ENCODE measurements around the gene TRIP12.
"Not testable (repeated sequence)": the region's sequence is repeated elsewhere in the genome, so short reads cannot be mapped to it uniquely, and the experiment has no call there.

The TRIP12 gene

DNA sequence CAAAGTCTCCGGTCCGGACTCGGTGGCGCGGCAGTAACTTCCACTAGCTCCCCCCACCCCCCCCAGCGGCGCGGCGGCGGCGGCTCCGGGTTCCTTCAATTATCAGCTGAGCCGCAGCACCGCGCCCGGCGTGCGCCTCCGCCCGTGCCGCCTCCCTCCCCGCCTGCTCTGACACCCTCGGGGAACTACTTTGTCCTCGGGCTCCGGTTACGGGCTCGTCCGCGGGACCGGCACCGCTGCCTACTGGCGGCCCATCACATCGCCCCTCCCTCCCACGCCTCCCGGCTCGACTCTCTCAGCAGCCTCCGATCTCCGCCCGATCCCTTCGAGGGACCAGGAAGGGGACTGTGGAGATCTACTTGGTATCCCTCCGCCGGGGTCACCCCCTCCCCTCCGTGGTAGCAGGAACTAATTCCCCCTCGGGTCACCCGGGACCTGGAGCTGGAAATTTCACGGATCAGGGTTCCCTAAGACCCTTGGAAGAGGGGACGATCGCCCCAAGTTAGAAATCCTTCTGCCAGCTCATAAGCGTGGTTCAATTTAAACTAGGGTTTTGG is at the start of gene TRIP12:
TSS of gene TRIP12 (minus strand) at position 118 of the 557 bp plus-strand sequence. CDS start 41,930 bp downstream, outside the sequence.
- Histone ChIP-seq H3K9ac (ENCODE audit: low read length in 5 of 5) (peak within 1 kb of the TSS; percentile 30 to 99 (median 96)), H3K4me1 (ENCODE audit: control insufficient read depth in 5 of 5, insufficient read depth in 5 of 5, low read length in 5 of 5) (peaks cover 2 to 29% (median 24%) of the 10 kb centered on the region in 5 donors), H3K36me3 (ENCODE audit: control insufficient read depth in 5 of 5, insufficient read depth in 5 of 5, low read length in 5 of 5) (peaks cover 3 to 9% (median 6%) of the 10 kb centered on the region in 5 donors)

DNA sequence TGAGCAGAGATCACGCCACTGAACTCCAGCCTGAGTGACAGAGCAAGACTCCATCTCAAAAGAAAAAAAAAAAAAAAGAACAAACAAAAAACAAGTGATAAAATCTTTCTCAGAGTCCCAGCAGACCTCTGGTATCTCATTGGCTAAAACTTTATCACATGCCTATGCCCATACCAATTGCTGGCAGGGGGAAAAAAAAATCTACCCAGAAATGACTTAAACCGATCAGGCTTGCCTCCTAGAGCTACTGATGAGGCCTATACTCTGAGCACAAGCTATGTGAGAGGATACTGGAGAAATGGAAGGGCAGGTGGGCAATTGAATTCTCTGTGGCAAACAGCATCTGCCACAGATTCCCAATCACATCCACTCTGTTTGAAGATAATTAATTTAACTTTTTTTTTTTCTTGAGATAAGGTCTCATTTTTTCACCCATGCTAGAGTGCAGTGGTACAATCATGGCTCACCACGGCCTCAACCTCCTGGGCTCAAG is 49.5 kb upstream of the TRIP12 start:
- Histone ChIP-seq H3K4me1 (ENCODE audit: control insufficient read depth in 5 of 5, insufficient read depth in 5 of 5, low read length in 5 of 5) (peaks cover 0 to 9% (median 5%) of the 10 kb centered on the region in 5 donors), H3K4me3 (ENCODE audit: low read depth in 1 of 5, low read length in 5 of 5) (no peak overlapping the region), H3K36me3 (ENCODE audit: control insufficient read depth in 5 of 5, insufficient read depth in 5 of 5, low read length in 5 of 5) (no peaks in the 10 kb centered on the region), H3K27ac (ENCODE audit: low read depth, low read length) (no peak overlapping the region), H3K9ac (ENCODE audit: low read length in 5 of 5) (no peak overlapping the region), H3K9me3 (ENCODE audit: control insufficient read depth in 5 of 5, low read length in 5 of 5) (no peaks in the 10 kb centered on the region), H3K27me3 (ENCODE audit: control insufficient read depth in 5 of 5, insufficient read depth in 4 of 5, low read length in 5 of 5) (no peaks in the 10 kb centered on the region)

More for the DNA sequence above, at the start of gene TRIP12:
- H3K9me3 ChIP-seq (ENCODE audit: control insufficient read depth in 5 of 5, low read length in 5 of 5) = no peaks in the 10 kb centered on the region
- H3K27ac ChIP-seq (ENCODE audit: low read depth, low read length) = peak within 1 kb of the TSS; percentile 97
- no peaks in the 10 kb centered on the region for H3K27me3 ChIP-seq (ENCODE audit: control insufficient read depth in 5 of 5, insufficient read depth in 4 of 5, low read length in 5 of 5)
- peak within 1 kb of the TSS; percentile 92 to 99 (median 96) for H3K4me3 ChIP-seq (ENCODE audit: low read depth in 1 of 5, low read length in 5 of 5)

DNA sequence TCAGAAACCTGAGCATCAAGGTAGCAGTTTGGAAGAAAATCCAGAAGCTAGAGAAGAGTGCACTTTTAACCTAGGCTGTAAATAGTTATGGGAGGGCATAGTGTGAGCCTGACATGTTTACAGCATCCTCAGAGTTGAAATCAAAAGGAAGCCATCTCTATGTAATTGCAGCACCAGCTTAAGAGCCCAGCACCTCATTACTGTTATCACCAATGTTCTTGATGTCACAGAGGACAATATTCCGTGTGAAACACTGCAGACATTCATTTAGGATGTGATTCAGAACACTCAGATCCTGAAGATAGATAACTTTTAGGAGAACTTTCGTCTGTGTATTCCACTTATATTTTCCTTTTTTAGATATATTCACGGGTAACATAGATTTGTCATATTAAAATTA is 48.6 kb upstream of the TRIP12 start:
- H3K36me3 ChIP-seq (ENCODE audit: control insufficient read depth in 5 of 5, insufficient read depth in 5 of 5, low read length in 5 of 5) = no peaks in the 10 kb centered on the region
- H3K4me3 ChIP-seq (ENCODE audit: low read depth in 1 of 5, low read length in 5 of 5) = no peak overlapping the region
- H3K9me3 ChIP-seq (ENCODE audit: control insufficient read depth in 5 of 5, low read length in 5 of 5) = no peaks in the 10 kb centered on the region
- no peaks in the 10 kb centered on the region for H3K27me3 ChIP-seq (ENCODE audit: control insufficient read depth in 5 of 5, insufficient read depth in 4 of 5, low read length in 5 of 5)
- H3K27ac ChIP-seq (ENCODE audit: low read depth, low read length) = no peak overlapping the region
- H3K4me1 ChIP-seq (ENCODE audit: control insufficient read depth in 5 of 5, insufficient read depth in 5 of 5, low read length in 5 of 5) = peaks cover 0 to 9% (median 5%) of the 10 kb centered on the region in 5 donors
- H3K9ac ChIP-seq (ENCODE audit: low read length in 5 of 5) = no peak overlapping the region

DNA sequence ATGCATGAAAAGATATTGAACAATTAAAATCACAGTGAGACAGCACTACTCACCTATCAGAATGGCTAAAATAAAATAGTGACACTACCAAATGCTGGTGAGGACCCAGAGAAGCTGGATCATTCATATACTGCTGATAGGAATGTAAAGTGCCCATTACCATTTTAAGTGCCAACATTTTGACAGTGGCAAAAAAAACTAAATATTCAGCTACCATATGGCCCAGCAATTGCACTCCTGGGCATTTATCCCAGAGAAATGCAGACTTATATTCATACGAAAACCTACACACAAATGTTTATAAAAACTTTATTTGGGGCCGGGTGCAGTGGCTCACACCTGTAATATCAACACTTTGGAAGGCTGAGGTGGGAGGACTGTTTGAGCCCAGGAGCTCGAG is 48.1 kb upstream of the TRIP12 start:
- H3K9ac ChIP-seq (ENCODE audit: low read length in 5 of 5) = no peak overlapping the region
- no peak overlapping the region for H3K4me3 ChIP-seq (ENCODE audit: low read depth in 1 of 5, low read length in 5 of 5)
- peaks cover 0 to 9% (median 5%) of the 10 kb centered on the region in 5 donors for H3K4me1 ChIP-seq (ENCODE audit: control insufficient read depth in 5 of 5, insufficient read depth in 5 of 5, low read length in 5 of 5)
- no peaks in the 10 kb centered on the region for H3K27me3 ChIP-seq (ENCODE audit: control insufficient read depth in 5 of 5, insufficient read depth in 4 of 5, low read length in 5 of 5)
- H3K36me3 ChIP-seq (ENCODE audit: control insufficient read depth in 5 of 5, insufficient read depth in 5 of 5, low read length in 5 of 5) = no peaks in the 10 kb centered on the region
- no peak overlapping the region for H3K27ac ChIP-seq (ENCODE audit: low read depth, low read length)
- H3K9me3 ChIP-seq (ENCODE audit: control insufficient read depth in 5 of 5, low read length in 5 of 5) = no peaks in the 10 kb centered on the region

DNA sequence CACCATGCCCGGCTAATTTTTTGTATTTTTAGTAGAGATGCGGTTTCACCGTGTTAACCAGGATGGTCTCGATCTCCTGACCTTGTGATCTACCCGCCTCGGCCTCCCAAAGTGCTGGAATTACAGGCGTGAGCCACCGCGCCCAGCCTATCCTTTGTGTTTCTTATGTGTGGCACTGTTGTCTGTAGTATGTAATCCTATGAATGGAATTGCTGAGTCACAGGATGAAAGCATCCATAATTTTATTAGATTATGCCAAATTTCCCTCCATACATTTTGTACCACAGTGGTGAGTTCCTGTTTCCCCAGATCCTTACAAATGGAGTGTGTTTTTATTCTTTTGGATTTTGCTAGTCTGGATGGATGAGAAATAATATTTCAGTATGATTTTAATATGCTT is 41.8 kb upstream of the TRIP12 start:
- not testable (repeated sequence) for H3K36me3 ChIP-seq (ENCODE audit: control insufficient read depth in 5 of 5, insufficient read depth in 5 of 5, low read length in 5 of 5); H3K4me1 ChIP-seq (ENCODE audit: control insufficient read depth in 5 of 5, insufficient read depth in 5 of 5, low read length in 5 of 5); H3K9me3 ChIP-seq (ENCODE audit: control insufficient read depth in 5 of 5, low read length in 5 of 5); H3K4me3 ChIP-seq (ENCODE audit: low read depth in 1 of 5, low read length in 5 of 5); H3K27me3 ChIP-seq (ENCODE audit: control insufficient read depth in 5 of 5, insufficient read depth in 4 of 5, low read length in 5 of 5); H3K9ac ChIP-seq (ENCODE audit: low read length in 5 of 5); H3K27ac ChIP-seq (ENCODE audit: low read depth, low read length)

DNA sequence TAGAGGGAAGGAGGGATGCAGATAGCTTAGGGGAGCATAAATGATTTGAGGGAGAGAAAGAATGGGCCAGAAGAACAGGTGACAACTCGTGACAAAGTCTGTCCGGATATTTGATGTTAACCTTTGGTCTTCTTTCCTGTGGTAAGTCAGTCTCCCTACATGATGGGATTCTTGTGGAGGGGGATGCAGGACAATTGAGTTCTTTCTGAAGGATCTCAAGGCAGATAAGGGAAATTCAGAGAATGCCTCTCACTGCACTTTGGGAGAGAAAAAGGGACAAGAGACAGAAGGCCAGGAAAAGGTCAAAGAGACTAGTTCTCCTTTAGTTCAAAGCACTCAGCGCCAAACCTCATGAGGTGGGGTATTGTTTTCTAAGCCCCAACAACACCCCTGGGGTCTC is 34.7 kb upstream of the TRIP12 start:
- Histone ChIP-seq H3K9me3 (ENCODE audit: control insufficient read depth in 5 of 5, low read length in 5 of 5) (no peaks in the 10 kb centered on the region), H3K4me1 (ENCODE audit: control insufficient read depth in 5 of 5, insufficient read depth in 5 of 5, low read length in 5 of 5) (no peaks in the 10 kb centered on the region), H3K27ac (ENCODE audit: low read depth, low read length) (no peak overlapping the region), H3K36me3 (ENCODE audit: control insufficient read depth in 5 of 5, insufficient read depth in 5 of 5, low read length in 5 of 5) (no peaks in the 10 kb centered on the region), H3K27me3 (ENCODE audit: control insufficient read depth in 5 of 5, insufficient read depth in 4 of 5, low read length in 5 of 5) (no peaks in the 10 kb centered on the region), H3K9ac (ENCODE audit: low read length in 5 of 5) (no peak overlapping the region), H3K4me3 (ENCODE audit: low read depth in 1 of 5, low read length in 5 of 5) (no peak overlapping the region)

DNA sequence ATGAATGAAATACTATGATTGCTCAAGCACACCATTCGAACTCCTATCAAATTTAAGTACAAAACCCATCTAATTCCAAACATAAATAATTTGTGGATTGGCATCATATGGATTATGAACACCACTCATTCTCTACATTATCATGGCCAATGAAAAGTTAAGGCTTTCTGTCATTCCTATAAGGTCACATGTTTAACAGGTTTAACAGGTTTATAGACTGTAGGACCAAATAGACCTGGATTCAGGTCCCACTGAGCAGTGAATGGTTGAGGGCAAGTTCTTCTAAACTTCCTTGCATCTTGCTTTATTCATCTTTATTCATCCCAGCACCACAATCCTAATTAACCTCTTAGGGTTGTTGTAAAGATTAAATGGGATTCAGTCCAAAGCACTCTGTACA is 33.9 kb upstream of the TRIP12 start:
- no peaks in the 10 kb centered on the region for H3K9me3 ChIP-seq (ENCODE audit: control insufficient read depth in 5 of 5, low read length in 5 of 5)
- no peaks in the 10 kb centered on the region for H3K36me3 ChIP-seq (ENCODE audit: control insufficient read depth in 5 of 5, insufficient read depth in 5 of 5, low read length in 5 of 5)
- H3K4me1 ChIP-seq (ENCODE audit: control insufficient read depth in 5 of 5, insufficient read depth in 5 of 5, low read length in 5 of 5) = no peaks in the 10 kb centered on the region

DNA sequence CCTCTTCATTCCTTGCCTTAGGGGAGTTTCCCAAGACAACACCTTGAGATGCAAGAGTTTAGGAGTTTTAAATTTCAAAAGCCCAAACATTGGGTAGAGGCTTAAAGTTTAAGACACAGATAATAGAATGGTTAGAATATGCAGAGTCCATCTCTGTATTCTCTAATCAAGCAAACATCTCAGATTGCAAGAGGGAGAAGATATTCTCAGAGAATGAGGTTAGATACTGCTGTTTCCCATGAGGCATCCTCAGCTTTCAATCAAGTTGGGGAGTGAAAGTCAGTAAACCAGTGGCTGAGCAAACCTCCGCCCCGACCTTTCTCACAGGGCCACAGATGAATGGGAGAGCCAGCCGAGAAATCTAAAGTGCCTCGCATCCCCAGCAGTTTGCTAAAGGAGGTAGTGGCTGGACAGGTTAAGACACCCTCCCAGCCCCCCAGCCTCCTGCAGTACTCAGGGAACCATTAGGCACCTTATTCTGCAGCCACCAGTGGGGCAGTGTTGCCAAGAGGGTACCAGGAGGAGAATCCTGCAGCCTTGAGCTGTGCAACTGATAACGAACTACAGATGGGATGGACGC is 30.5 kb upstream of the TRIP12 start:
- no peak overlapping the region for H3K9ac ChIP-seq (ENCODE audit: low read length in 5 of 5)

More for the DNA sequence above, 33.9 kb upstream of the TRIP12 start:
- Histone ChIP-seq H3K9ac (ENCODE audit: low read length in 5 of 5) (no peak overlapping the region), H3K27me3 (ENCODE audit: control insufficient read depth in 5 of 5, insufficient read depth in 4 of 5, low read length in 5 of 5) (no peaks in the 10 kb centered on the region), H3K27ac (ENCODE audit: low read depth, low read length) (no peak overlapping the region), H3K4me3 (ENCODE audit: low read depth in 1 of 5, low read length in 5 of 5) (no peak overlapping the region)

DNA sequence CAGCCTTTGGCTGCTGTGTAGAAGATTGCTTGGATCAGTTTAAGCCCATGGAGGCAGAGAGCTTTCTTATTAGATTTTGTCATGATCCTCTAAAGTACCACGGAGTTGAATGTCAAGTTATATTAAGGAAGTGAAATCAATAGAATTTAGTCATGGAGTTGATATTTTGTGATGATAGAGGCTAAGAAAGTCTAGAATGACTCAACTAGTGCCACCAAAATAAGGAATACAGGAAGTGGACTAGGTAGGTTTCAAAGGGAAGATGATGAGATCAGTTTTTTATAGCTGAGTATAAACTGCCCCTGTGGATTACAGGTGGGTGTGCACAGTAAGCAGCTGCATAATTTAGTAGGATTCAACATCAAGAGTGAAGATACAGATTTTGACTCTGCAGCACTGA is 25.7 kb upstream of the TRIP12 start:
- H3K9me3 ChIP-seq (ENCODE audit: control insufficient read depth in 5 of 5, low read length in 5 of 5) = no peaks in the 10 kb centered on the region

More for the DNA sequence above, 30.5 kb upstream of the TRIP12 start:
- Histone ChIP-seq H3K27ac (ENCODE audit: low read depth, low read length) (no peak overlapping the region), H3K4me1 (ENCODE audit: control insufficient read depth in 5 of 5, insufficient read depth in 5 of 5, low read length in 5 of 5) (no peaks in the 10 kb centered on the region), H3K9me3 (ENCODE audit: control insufficient read depth in 5 of 5, low read length in 5 of 5) (no peaks in the 10 kb centered on the region), H3K4me3 (ENCODE audit: low read depth in 1 of 5, low read length in 5 of 5) (no peak overlapping the region), H3K36me3 (ENCODE audit: control insufficient read depth in 5 of 5, insufficient read depth in 5 of 5, low read length in 5 of 5) (no peaks in the 10 kb centered on the region), H3K27me3 (ENCODE audit: control insufficient read depth in 5 of 5, insufficient read depth in 4 of 5, low read length in 5 of 5) (no peaks in the 10 kb centered on the region)

DNA sequence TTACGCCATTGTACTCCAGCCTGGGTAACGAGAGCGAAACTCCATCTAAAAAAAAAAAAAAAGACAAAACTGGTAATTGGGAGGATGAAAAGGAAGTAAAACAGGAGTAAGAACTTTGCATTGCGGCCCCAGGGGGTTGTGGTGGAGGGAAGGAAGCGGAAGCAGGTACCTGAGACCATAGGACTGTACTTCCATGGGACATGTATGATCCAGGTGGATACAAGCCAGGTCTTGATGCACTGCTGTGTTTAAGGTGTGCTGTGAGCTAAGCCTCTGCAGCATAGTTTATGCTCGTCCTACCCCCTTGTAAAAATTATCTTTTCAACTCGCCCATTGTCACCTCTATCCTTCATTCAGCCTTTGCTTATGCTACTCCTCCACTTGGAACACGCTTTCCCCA is 24.2 kb upstream of the TRIP12 start:
- H3K9me3 ChIP-seq (ENCODE audit: control insufficient read depth in 5 of 5, low read length in 5 of 5) = no peaks in the 10 kb centered on the region
- H3K36me3 ChIP-seq (ENCODE audit: control insufficient read depth in 5 of 5, insufficient read depth in 5 of 5, low read length in 5 of 5) = no peaks in the 10 kb centered on the region
- H3K27ac ChIP-seq (ENCODE audit: low read depth, low read length) = no peak overlapping the region
- no peaks in the 10 kb centered on the region for H3K27me3 ChIP-seq (ENCODE audit: control insufficient read depth in 5 of 5, insufficient read depth in 4 of 5, low read length in 5 of 5)
- H3K4me1 ChIP-seq (ENCODE audit: control insufficient read depth in 5 of 5, insufficient read depth in 5 of 5, low read length in 5 of 5) = no peaks in the 10 kb centered on the region
- no peak overlapping the region for H3K9ac ChIP-seq (ENCODE audit: low read length in 5 of 5)
- H3K4me3 ChIP-seq (ENCODE audit: low read depth in 1 of 5, low read length in 5 of 5) = no peak overlapping the region

More for the DNA sequence above, 25.7 kb upstream of the TRIP12 start:
- no peak overlapping the region for H3K4me3 ChIP-seq (ENCODE audit: low read depth in 1 of 5, low read length in 5 of 5)
- H3K9ac ChIP-seq (ENCODE audit: low read length in 5 of 5) = no peak overlapping the region
- no peaks in the 10 kb centered on the region for H3K36me3 ChIP-seq (ENCODE audit: control insufficient read depth in 5 of 5, insufficient read depth in 5 of 5, low read length in 5 of 5)
- no peaks in the 10 kb centered on the region for H3K27me3 ChIP-seq (ENCODE audit: control insufficient read depth in 5 of 5, insufficient read depth in 4 of 5, low read length in 5 of 5)
- H3K4me1 ChIP-seq (ENCODE audit: control insufficient read depth in 5 of 5, insufficient read depth in 5 of 5, low read length in 5 of 5) = no peaks in the 10 kb centered on the region
- no peak overlapping the region for H3K27ac ChIP-seq (ENCODE audit: low read depth, low read length)
